Uterus (tissue), 2 donors: ENCODE data around the gene ZSWIM6.

Source experiments
- CTCF ChIP-seq, 4 experiments: fragments of 200-600 bp in 2 of 4; fragments of 450-650 bp in 2 of 4; sonication (generic) in 2 of 4; IDR thresholded peaks; one replicate each; pipeline ENCODE4 v1.5.1; 2016 to 2019; ENCODE audit warnings: antibody characterized with exemption in 4 of 4, mild to moderate bottlenecking in 2 of 4, moderate library complexity in 1 of 4
- POLR2A ChIP-seq, 2 donors: fragments of 450-650 bp; IDR thresholded peaks; one replicate each; pipeline ENCODE4 v1.6.1; 2016; ENCODE audit warnings: antibody characterized with exemption in 2 of 2, mild to moderate bottlenecking in 1 of 2, moderate library complexity in 1 of 2

GRCh38 chr5:61467766-61468482, 135.9 kb downstream of the ZSWIM6 start:
- no peak for TF ChIP-seq POLR2A (IDR thresholded peaks at IDR 0.05)
- TF ChIP-seq CTCF (IDR thresholded peaks at IDR 0.05), result no peak
